Stimulated activated CD4-positive, alpha-beta T cell treated with anti-CD3 and anti-CD28 coated beads, Interleukin-12 subunit alpha, Interleukin-12 subunit beta, amount 100 ng/mL, for 48 hours (primary cell): ENCODE data around the gene P2RX5.

Experiments used
- DNase-seq, 3 donors: peaks; one replicate each; pipeline ENCODE4 v3.0.0-alpha.2; 2020; ENCODE audit warnings: low read depth in 2 of 3, low spot score in 1 of 3

Gene P2RX5

GRCh38 chr17:3626831-3627768, 68.9 kb downstream of the P2RX5 start:
- DNase-seq = no peak
